Measurements from ENCODE around the gene CABP2.

Gene CABP2

GRCh38 chr11:67508486-67509121, 14.6 kb downstream of the CABP2 start:
- ATAC-seq: peak; percentile 36
- no peak for TF ChIP-seq CREB5 (CRISPR knock-in tag; IDR thresholded peaks at IDR 0.05; ENCODE audit: low read depth)
- TF ChIP-seq PATZ1 (CRISPR knock-in tag; IDR thresholded peaks at IDR 0.05; ENCODE audit: borderline replicate concordance): no peak
- no peak for TF ChIP-seq GLIS3 (CRISPR knock-in tag; IDR thresholded peaks at IDR 0.05)
- no peak for TF ChIP-seq CSDC2 (CRISPR knock-in tag; IDR thresholded peaks at IDR 0.05)
- no peak for TF ChIP-seq CSRNP3 (CRISPR knock-in tag; IDR thresholded peaks at IDR 0.05)
- no peak for TF ChIP-seq PPARA (CRISPR knock-in tag; IDR thresholded peaks at IDR 0.05; ENCODE audit: borderline replicate concordance)
- TF ChIP-seq SNAI2 (CRISPR knock-in tag; IDR thresholded peaks at IDR 0.05): no peak
- no peak for TF ChIP-seq ESRRG (CRISPR knock-in tag; IDR thresholded peaks at IDR 0.05)
- no peak for TF ChIP-seq ISL1 (CRISPR knock-in tag; IDR thresholded peaks at IDR 0.05)
- TF ChIP-seq ZNF8 (CRISPR knock-in tag; IDR thresholded peaks at IDR 0.05): no peak
- TF ChIP-seq TSHZ2 (CRISPR knock-in tag; IDR thresholded peaks at IDR 0.05): no peak
- no peak for TF ChIP-seq OSR1 (CRISPR knock-in tag; IDR thresholded peaks at IDR 0.05)
- TF ChIP-seq ZFP30 (CRISPR knock-in tag; IDR thresholded peaks at IDR 0.05): no peak
- TF ChIP-seq ZC3H10 (CRISPR knock-in tag; IDR thresholded peaks at IDR 0.05): no peak
- no peak for TF ChIP-seq BACH2 (CRISPR knock-in tag; IDR thresholded peaks at IDR 0.05; ENCODE audit: borderline replicate concordance)
- no peak for TF ChIP-seq ARNTL (CRISPR knock-in tag; IDR thresholded peaks at IDR 0.05; ENCODE audit: borderline replicate concordance, low read depth)

- 0 out of 2 replicates have a peak, but pooled peaks have one; percentile 14 for TF ChIP-seq ZFP3 (CRISPR knock-in tag; IDR thresholded peaks at IDR 0.05)
- no peak for TF ChIP-seq POU6F1 (CRISPR knock-in tag; IDR thresholded peaks at IDR 0.05; ENCODE audit: borderline replicate concordance, low read depth)
- 0 out of 2 replicates have a peak, but pooled peaks have one; percentile 25 for TF ChIP-seq PPARA (CRISPR knock-in tag; IDR thresholded peaks at IDR 0.05; ENCODE audit: borderline replicate concordance)
- TF ChIP-seq ESRRG (CRISPR knock-in tag; IDR thresholded peaks at IDR 0.05): 0 out of 2 replicates have a peak, but pooled peaks have one; percentile 20
- no peak for TF ChIP-seq CSRNP3 (CRISPR knock-in tag; IDR thresholded peaks at IDR 0.05)
- ATAC-seq: peak; percentile 86
These were observed 15.3 kb downstream of the CABP2 start, which contains the start of gene CDK2AP2 for GRCh38 chr11:67507864-67508485. CDK2AP2 (minus strand) TSS chr11:67508162; CDS start chr11:67508082, 80 bp downstream.
